Measurements from ENCODE around the gene ACOD1.

- no peak for TF ChIP-seq CTCF (IDR thresholded peaks at IDR 0.05)
- no peak for TF ChIP-seq POLR2A (IDR thresholded peaks at IDR 0.05)
Measured at GRCh38 chr13:76954538-76954937, 6.2 kb downstream of the ACOD1 start.
